ENCODE measurements around the gene LLGL2. TPM values are rescaled to one million over a fixed set of nuclear protein-coding genes. Genes with fewer than 3 reads are reported as not detected.

LLGL2 gene
- total and polyA plus RNA-seq, 10 of the 15 experiments (the other 5 are each of a cell fraction or from before 2014, with no cell fraction given) = 0.21 to 9.9 (median 4.5) TPM

- TF ChIP-seq ZNF687 (IDR thresholded peaks at IDR 0.05) (peak; percentile 73), CEBPZ (IDR thresholded peaks at IDR 0.05; ENCODE audit: low read depth, low read length) (no peak), KLF5 (IDR thresholded peaks at IDR 0.05; ENCODE audit: partially characterized antibody) (no peak), MTA3 (IDR thresholded peaks at IDR 0.05; ENCODE audit: borderline replicate concordance, low read length) (no peak), HDGF (IDR thresholded peaks at IDR 0.05) (peak; percentile 43; the same call in 1 of the 2 replicates), CTCF (IDR thresholded peaks at IDR 0.05 in 2 of 3, conservative IDR thresholded peaks at IDR 0.05 in 1 of 3; ENCODE audit: control insufficient read depth in 2 of 3, extremely low read depth in 1 of 3, insufficient read depth in 1 of 3, low read depth in 3 of 3, low read length in 3 of 3) (peak; percentile 46 to 66 (median 65)), BACH1 (IDR thresholded peaks at IDR 0.05; ENCODE audit: borderline replicate concordance) (peak; percentile 31; the same call in 1 of the 2 replicates), NKRF (conservative IDR thresholded peaks at IDR 0.05) (peak; percentile 54; the same call in 1 of the 2 replicates), TBL1XR1 (IDR thresholded peaks at IDR 0.05; ENCODE audit: low read depth, low read length) (no peak), EED (IDR thresholded peaks at IDR 0.05; ENCODE audit: low read depth) (no peak), ZNF592 (IDR thresholded peaks at IDR 0.05) (peak; percentile 59; the same call in 1 of the 2 replicates)
These were observed 63.8 kb downstream of the LLGL2 start (continued) for GRCh38 chr17:75589012-75589918.
